ENCODE measurements around the gene C11orf91.

DNA sequence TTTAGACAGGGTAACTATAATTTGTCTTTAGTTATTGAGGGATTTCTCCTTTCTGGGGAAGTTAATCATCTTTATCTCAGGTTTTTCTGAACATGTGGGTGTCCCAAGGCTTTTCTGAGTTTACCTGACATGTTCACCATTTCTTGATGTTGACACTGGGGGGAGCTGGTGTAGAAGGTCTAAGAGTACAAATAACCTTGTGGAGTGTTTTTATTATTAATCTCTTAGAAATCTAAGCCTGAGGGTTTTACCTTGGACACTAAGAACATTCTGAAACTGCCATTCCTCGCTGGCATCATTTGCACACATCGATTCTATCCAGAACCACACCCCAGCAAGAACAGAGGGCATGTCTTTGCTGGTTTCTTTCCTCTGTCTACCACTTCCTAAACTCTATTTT lies 15.6 kb upstream of the C11orf91 start:
- TF ChIP-seq, protein P1, sequence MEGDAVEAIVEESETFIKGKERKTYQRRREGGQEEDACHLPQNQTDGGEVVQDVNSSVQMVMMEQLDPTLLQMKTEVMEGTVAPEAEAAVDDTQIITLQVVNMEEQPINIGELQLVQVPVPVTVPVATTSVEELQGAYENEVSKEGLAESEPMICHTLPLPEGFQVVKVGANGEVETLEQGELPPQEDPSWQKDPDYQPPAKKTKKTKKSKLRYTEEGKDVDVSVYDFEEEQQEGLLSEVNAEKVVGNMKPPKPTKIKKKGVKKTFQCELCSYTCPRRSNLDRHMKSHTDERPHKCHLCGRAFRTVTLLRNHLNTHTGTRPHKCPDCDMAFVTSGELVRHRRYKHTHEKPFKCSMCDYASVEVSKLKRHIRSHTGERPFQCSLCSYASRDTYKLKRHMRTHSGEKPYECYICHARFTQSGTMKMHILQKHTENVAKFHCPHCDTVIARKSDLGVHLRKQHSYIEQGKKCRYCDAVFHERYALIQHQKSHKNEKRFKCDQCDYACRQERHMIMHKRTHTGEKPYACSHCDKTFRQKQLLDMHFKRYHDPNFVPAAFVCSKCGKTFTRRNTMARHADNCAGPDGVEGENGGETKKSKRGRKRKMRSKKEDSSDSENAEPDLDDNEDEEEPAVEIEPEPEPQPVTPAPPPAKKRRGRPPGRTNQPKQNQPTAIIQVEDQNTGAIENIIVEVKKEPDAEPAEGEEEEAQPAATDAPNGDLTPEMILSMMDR (conservative IDR thresholded peaks at IDR 0.05; ENCODE audit: low read depth, low read length) = peak; percentile 50
- TF ChIP-seq SMC3 (IDR thresholded peaks at IDR 0.05; ENCODE audit: low read depth, low read length) = peak; percentile 44

Data from IMR-90 (cell line).